Stimulated activated CD4-positive, alpha-beta T cell treated with anti-CD3 and anti-CD28 coated beads, Interleukin-2, amount 100 ng/mL, for 4 hours (primary cell): Measurements from ENCODE around the gene TTN.

Experiments used
- DNase-seq: peaks from one replicate; pipeline ENCODE4 v3.0.0-alpha.2; 2020; ENCODE audit warnings: low read depth

TTN gene

DNA sequence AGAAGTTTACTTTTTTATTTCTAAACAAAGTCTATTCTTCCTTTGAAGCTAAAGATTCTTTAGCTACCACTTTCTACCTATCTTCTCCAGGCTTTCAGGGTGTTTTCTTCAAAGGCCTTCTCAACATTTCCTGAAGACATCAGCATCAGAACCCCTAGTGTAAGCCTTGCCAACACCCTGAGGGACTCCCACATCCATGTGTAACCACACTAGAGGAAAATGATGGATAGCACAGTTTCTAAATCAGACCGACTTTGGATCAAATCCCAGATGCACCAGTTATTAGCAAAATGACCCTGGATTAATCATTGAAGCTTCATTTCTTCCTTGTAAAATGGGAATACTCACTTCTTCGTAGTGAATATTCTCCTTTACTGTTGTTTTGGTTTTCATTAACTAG, 4.7 kb upstream of the TTN start:
- no peak for DNase-seq

DNA sequence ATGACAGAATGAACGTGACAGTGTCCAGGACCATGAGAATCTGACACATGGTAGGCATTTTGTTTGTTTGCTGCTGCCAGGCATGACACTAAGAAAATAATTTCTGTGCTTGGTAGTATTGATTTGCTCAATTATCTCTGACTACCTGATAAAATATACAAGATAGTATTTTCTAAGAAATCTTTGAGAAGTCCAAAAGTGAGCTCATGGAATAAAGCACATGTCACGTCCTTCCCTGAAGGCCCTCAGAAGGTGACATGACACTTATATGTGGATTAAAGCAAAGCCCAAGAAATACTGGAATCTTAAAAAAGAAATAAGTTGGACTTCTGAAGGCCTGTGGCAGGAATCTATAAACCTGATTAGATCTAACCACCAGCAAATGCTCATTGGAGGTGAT, 3.8 kb upstream of the TTN start:
- no peak for DNase-seq

DNA sequence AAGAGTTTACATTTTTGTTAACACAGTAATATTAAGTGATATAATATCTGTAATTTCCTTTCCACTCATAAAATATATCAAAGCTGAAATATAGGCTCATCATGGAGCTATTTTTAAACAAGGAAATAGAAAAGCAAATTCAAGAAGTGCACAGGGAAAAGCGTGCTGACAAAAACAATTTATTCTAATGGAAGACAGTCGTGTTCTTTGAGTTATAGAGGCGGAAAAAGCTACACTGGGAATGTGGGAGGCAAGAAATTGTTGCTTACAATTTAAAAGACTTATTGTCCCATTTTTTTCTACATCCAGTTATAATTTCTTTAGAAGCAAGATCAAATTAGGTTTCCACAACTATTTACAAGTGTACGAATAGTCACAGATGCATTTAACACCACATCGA, 3.2 kb upstream of the TTN start:
- no peak for DNase-seq

DNA sequence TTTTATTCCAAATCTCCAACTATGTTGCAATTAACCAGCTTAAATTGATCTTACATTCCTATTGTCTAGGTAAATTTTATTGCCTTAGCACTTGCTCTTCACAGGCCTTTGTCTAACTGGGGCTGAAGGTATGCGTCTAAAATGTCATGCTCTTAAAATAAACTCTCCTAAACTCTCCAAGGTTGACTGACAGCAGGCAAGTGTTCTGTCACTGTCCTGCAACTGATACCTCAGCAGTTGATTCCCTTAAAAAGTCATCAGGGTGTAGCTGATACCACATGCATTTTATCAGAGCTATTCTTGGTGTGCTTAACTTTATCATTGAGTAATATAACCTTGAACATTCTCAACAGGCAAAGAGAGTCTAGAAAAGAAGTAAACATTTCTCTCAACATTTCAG, 680 bp downstream of the TTN start:
- no peak for DNase-seq

DNA sequence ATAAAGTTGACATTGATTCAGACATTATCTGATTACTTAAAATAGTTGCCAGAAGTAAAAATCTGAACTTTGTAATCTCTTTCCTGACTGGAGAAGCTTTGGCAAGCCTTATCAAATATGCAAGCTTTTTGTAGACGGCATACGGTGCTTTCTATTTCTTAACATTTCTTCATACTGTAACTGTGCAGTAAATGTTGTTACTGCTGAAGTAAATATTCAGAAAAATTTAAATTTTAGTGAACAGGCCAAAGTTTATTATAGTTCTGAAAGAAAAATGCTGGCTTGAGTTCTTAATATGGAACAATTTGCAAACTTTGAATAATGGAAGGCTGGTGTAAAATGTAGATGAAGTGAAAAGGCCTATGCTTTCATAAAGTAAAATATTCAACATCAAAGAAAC, 1.8 kb downstream of the TTN start:
- no peak for DNase-seq

DNA sequence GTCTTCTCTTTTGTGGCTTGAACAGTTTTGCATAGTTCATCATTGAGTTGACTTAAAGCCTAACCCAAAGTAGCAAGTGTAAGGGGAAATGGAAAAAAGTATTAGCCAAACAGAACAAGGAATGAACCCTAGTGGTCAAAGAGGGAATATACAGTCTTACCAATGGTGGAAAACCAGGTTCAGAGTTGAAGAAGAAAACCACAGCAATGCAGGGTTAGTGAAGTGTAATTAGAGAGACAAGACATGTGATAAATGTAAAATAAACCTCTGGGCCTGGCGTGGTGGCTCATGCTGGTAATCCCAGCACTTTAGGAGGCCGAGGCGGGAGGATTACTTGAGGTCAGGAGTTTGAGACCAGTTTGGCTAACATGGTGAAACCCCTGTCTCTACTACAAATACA, 2.4 kb downstream of the TTN start:
- no peak for DNase-seq

DNA sequence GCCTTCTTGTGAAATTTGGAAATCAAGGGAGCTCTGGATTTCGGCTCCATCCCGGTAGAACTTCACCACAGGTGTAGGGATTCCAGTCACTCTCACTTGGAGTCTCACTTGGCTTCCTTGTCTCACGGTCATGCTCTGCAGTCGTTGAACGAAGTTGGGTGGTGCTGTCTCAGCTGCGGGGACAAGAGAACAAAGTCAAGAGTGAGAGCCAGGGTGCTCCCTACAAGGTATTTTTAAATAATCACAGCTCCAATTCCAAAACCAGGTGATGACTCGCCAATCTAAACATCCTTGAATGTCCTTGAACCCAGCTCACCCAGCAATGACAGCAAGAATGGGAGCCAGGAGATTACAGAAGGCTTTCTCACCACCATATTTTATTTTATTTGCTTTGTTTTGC, 6.7 kb downstream of the TTN start:
- DNase-seq: no peak

DNA sequence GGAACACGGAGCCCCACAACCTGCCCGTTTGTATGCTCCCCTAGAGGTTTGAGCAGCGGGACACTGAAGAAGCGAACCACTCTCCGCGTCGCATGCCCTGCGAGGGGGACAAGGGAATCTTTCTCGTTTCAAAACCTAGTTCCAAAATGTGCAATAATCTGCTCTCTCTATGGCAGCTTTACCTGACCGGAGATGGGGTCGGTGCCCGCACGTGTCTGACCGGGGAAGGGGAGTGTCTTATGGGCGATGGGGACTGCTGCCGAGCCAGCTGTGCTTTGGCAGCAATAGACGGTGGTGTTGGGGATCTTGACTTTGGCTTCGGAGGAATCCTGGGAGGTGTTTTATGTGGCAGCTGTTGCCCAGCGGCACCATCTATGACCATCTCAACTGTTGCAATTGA, 7.9 kb downstream of the TTN start:
- DNase-seq: no peak

DNA sequence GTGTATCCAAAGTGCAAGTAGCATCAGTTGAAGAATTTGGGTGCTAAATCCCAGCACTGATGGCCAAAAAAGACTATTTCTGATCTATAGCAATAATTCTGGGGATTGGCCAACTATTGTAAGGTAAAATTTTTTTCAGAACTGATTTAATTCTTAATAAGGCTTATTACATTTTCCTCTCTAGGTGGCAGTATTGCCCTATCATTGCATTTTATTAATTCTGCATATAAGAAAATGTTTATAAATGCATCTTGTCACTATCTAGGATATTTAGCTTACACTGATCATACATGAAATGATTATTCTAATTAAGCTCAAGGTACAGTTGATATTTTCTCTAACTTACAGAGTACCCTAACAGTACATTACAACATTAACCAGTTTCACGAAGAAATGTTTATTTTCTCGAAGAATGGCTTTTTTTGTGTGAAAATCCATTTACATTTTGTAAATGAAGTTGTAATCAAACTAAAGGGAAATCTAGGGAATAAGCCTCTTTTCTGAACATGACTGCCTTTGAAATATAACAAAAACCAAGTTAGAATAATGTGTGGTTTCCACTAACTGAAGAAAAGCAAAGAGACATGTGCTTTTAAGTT, 11.0 kb downstream of the TTN start:
- DNase-seq: no peak

DNA sequence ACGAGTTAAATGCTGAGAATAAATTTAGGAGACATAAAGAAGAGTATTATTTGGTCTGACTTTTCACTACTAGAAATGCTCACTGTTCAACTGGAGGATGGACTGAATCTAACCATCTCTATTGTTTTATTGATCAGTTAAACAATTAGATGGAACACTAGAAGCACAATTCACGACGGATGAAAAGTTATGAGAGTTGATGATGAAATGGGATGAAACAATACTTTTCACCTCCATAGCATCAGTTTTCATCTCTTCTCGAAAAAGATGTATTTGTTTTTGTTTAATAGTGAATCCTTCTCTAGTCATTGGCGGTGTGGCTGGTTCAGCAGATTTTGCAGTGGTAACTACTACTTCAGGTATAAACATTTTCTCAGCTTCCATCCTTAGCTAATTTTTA, 19.3 kb downstream of the TTN start:
- no peak for DNase-seq

DNA sequence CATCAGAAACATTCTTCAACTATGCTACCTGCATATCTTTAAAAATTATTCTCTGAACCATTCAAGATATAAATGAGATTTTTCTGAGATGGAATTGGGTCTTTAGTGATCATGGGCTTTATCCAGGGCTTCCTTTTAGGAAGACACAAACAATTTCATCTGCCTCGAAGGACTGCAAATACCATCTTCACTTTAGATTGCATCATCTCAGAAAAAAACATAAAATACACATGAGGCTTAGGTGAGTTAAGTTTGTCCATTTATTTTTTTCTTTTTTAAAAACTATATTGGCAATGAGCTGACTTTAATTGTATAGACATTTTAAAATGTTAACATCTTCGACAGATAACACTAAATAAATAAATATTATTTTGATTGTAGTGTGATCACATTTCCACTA, 20.1 kb downstream of the TTN start:
- no peak for DNase-seq

DNA sequence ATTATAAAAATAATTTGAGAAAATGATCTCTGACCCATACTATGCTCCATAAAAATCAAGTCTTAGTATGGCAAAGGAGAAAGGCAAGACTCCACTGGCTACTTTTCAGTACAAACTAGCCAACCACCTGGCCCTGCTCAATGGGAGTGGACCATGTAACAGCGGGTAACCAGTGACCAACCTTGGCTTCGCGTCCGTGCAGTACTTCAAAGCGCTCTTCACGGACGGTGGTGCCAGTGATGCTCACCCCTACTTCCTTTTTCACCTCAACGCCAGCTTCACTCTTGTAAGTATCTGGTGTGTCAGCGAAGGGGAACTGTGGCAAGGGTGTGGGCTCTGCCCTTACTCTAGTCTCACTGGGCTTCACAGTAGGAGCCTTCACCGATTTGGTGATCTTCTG, 23.3 kb downstream of the TTN start:
- no peak for DNase-seq

DNA sequence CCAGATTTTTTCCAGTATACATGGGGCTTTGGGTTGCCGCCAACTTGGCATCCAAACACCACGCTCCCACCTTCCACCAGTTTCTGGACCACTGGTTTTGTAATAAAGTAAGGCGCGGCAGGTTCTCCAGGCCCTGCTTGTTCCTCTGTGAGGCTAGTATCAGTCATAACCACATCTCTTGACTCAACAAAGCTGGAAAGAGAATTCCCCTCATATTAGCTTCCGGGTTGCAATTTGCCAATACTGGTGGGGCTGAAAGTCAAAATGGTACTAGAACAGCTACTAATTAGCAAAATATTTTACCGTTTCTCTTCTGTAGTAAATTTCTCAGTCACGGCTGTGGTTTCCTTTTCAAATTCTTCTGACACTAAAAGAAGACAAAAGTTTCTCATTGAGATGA, 25.0 kb downstream of the TTN start:
- DNase-seq: no peak

DNA sequence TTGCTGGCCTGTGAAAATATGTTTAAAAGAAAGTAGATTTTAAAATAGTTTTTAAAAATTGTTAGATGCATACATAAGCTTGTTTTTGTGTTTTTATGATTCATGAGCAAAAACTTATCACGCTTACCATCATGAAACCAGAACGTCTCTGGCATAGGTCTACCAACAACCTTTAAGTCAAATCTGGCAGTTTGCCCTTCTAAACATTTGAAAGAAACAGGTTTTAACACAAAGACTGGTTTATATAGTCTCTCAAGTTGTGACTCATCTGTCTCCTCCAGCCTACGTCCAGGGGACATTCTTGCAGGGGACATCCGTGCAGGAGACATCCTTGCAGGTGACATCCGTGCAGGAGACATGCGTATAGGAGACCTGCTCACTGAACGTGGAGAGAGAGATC, 29.6 kb downstream of the TTN start:
- DNase-seq: no peak

DNA sequence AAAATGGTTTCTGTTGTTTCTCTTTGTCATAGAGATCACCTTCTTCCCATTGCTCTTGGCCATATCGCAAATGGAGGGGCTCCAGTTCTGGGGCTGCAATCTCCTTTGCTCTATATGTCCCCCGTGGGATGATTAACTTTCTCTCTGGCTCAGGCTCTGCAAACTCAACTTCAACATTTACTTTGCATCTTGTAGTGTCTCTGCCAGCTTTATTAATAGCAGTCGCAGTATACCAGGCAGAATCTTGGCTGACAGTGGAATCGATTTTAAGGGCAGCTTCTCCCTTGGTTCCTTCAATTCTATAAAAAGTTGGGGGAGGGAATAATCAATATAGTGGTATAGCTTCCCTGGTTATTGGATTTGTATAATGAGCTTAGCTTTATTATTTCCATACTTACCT, 30.5 kb downstream of the TTN start:
- no peak for DNase-seq

DNA sequence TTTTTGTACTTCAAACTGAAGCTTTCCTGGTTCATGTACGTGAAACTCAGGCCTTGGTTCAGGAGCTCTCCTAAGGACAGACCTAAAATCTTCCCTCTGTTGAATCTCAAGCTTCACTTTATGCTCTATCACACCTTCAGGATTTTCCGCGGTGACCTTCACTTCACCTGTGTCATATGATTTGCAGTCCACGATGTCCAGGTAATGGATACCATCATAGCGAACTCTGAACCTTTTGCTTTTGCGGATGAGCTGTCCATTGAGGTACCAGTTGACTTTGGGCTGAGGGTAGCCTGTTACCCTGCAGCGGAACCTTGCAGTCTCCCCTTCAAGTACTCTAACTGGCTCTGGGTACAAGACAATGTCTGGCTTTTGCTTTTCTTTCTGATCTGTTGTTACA, 31.2 kb downstream of the TTN start:
- no peak for DNase-seq

DNA sequence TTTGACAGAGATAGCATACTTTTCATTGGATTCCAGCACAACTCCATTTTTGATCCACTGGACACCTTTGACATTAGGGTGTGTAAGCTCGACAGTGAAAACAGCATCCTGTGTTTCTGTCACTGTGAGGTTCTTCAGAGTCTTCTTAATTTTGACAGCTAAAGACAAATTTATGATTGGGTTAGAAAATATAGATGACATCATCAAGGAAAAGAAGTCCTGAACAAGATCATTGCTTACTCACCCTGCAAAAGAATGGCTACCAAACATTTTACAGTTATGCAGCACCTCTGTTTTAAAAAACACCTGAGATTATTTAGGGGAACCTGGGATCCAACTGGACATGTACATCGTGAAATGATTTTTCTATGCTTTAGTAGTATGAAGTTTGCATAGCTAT, 36.7 kb downstream of the TTN start:
- DNase-seq: no peak

DNA sequence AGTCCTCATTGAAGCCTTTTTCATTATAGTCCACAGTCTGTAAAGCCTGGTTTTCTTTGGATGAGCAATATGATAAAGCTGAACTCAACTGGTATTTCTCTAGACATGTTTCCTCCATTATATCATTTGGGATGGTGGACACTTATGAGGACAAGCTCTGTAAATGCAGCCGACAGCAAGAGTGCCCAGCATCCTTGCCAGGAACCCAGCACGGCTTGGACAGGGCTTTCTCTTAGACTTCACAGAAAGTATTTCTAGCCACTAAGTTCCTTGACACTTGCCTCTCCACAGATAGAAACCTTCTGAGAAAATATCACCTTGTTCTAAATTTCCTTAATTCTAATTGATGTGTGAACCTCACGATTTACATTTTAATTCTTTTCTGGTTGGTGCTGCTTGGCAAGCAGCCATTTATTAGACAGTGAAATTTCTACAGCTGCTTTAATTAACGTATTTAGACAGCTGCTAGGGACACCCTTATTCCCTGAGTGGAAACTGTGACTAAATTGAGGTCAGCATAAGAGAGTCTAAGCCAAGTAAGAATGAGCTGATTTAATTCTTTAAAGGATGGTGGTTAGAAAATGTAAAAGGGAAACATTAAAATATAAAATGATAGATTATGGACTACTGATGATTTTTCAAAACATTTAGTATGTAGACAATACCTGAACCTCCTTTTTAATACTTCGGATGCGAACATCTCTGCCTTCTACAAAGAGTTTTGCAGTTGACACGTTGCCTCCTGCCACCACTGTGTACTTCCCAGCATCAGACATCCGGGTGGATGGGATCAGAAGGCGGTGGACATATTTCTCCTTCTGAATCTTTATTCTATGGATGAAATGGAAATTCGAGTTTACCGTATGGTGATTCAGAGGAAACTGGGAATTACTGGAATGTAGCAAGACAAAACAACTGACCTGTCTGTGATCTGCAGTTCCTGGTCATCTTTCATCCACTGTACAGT, 39.8 kb downstream of the TTN start:
- no peak for DNase-seq

DNA sequence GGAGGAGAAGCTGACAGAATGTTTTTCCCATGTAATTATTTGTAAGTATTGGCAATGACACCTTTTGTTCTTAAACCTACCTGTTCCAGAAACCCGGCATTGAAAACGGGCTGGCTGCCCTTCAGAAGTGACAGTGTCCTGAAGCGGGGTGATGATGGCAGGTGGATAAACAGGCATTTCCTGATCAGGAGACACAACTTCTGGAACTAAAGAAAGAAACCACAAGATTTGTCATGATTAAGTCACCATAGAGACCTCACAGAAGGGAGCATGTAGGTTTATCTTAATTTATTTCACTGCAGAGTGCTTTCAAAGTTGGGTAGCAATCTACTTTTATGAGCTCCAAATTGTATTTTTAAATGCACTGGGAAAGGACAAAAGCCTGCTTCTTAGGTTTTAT, 43.1 kb downstream of the TTN start:
- no peak for DNase-seq

DNA sequence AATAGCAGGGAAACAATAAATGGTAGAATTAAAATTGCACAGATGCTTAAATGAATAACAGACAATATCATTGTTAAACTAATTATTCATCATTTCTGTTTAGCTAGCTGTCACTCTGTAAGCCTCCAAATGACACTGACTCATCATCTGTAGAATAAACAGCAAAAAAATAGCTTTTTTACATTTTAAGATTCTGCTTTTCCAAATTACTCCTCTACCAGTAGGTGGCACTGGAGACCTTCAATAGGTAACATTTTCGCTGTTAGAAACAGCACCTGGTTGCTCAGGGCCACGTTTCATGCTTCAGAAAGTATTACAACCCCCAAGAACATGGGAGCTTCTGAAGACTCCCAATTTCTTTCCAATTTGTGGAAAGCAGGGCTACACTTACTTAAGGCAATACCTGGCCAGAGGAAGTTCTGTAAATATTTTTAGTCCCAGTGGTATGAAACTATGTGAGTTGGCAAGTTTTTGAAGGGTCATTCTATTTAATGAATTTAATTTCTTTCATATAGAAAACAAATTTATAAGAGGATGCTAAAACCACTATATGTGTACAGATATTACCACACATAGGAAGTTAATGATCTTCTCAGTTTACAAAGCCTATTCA, 45.4 kb downstream of the TTN start:
- peak; percentile 5 for DNase-seq

DNA sequence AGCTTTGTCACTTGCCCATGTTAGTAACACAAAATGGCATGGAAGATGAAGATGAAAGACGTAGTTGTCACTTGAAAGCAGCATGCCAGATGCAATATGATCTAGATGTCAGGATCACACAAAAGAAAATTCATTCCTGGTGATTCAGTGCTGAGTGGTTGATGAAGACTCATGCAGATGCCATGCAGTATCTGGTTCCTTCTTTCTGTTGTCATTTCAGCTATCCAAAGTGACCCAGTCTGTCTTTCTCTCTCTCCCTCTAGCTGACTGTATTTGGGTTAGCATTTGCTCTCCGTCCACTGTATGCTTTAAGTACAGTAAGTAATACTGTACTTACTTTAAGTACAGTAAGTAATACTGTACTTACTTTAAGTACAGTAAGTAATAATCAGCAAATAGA, 50.4 kb downstream of the TTN start:
- DNase-seq: no peak

DNA sequence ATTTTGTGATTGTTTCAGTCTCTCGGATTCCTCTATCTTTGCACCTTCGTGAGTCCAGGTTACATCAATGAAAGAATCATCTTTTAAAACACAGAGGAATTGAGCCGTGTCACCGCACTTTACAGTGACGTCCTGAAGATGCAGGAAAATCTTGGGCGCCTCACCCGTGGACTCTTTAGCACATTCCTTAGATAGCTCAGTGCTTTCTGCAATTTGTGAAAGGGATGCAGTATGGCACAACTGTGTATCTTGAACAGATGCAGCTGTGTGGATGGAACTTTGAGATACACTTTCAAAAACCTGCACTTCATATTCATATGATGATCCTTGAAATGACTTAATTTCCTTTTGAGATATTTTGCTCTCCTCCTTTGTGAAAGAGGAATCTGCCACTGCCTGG, 50.9 kb downstream of the TTN start:
- DNase-seq: no peak

DNA sequence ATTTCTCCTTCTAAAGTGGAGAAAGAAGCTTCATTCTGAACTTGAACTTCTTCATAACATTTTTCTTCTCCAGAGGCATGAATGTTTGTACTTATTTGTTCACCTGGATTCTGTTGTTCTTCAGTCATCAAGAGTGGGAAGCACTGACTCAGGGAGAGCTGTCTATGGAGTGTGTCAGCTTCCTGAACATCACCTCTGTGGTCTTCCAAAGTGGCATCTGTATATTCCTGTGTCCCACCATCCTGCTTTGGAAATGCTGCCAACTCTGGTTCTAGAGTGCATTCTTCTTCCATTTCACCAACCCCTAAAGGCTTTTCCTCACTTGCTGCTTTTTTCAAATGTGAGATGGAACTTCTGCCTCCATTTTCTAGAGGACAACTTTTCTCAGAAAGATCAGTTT, 59.5 kb downstream of the TTN start:
- DNase-seq: no peak

DNA sequence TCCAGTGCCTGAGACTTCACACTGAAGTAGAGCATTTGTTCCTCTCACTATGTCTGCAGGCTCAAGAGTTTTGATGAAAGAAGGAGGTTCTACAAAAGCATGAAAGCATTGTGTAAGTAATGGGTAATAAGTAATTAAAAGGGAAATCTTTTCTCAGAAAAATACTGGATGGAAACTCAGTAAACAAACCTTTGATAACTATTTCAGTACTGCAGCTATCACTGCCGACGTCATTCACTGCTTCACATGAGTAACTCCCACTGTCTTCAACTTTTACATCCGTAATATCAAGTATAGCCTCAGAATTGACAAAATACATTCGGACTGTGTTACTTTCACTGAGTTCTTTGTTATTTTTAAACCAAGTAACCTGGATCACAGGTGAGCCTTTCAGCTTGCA, 72.7 kb downstream of the TTN start:
- DNase-seq: no peak
